T-cell (primary cell): Measurements from ENCODE around the gene NTM. TPM values are rescaled to one million over a fixed set of nuclear protein-coding genes. Genes with fewer than 3 reads are reported as not detected.

Experiments
- ATAC-seq, 4 experiments: fragments of 200-7000 bp in 3 of 4; fragments of 150-1000 bp in 1 of 4; cut with Tn5 transposase; replicated peaks in 1 of 4; 1 replicate in 3 of 4; 2 replicates in 1 of 4; pipeline ENCODE4 v1.10.0; 2021; ENCODE audit warnings: moderate library complexity in 3 of 4, mild to moderate bottlenecking in 2 of 4, moderate number of reproducible peaks in 1 of 4
- CTCF ChIA-PET, 2 donors: fragments of 300-600 bp; sonication (Branson Sonifier 250); formaldehyde crosslinking; loops; one replicate each; lab custom pipeline; 2022; ENCODE audit warnings: antibody characterized with exemption in 2 of 2; lab: Charles Lee
- POLR2A ChIA-PET, 2 donors: fragments of 300-600 bp; sonication (Branson Sonifier 250); formaldehyde crosslinking; loops; one replicate each; lab custom pipeline; 2022; ENCODE audit warnings: antibody characterized with exemption in 2 of 2; lab: Charles Lee
- DNase-seq, 35 experiments: peaks; one replicate each; pipeline versions ENCODE4 v3.0.0 to v3.0.0-alpha.2; 2013 to 2023
- H3K27ac ChIP-seq: one replicate; pipeline ENCODE4 v1.5.1; 2013; ENCODE audit warnings: low read length
- H3K27me3 ChIP-seq, 2 experiments: replicated peaks in 1 of 2; 1 replicate in 1 of 2; 2 replicates in 1 of 2; pipeline versions ENCODE4 v1.6.1 to v1.7.0; 2013; ENCODE audit warnings: low read length in 1 of 2, mixed read lengths in 1 of 2; ENCODE audit not compliant: control insufficient read depth in 2 of 2, insufficient read depth in 2 of 2; ENCODE audit errors: extremely low read depth in 1 of 2
- H3K36me3 ChIP-seq, 2 donors: 1 replicate in 1 of 2; 2 replicates in 1 of 2; pipeline versions ENCODE4 v1.6.1 to v1.7.0; 2013; ENCODE audit warnings: low read length in 1 of 2; ENCODE audit not compliant: control insufficient read depth in 2 of 2, insufficient read depth in 1 of 2; ENCODE audit errors: extremely low read depth in 1 of 2
- H3K4me1 ChIP-seq, 2 experiments: 1 replicate in 1 of 2; 2 replicates in 1 of 2; pipeline versions ENCODE4 v1.6.1 to v1.7.0; 2013; ENCODE audit warnings: low read length in 2 of 2, mixed read lengths in 1 of 2; ENCODE audit not compliant: insufficient read depth in 2 of 2, control insufficient read depth in 1 of 2; ENCODE audit errors: extremely low read depth in 1 of 2
- H3K4me3 ChIP-seq, 2 donors: 1 replicate in 1 of 2; 2 replicates in 1 of 2; pipeline versions ENCODE4 v1.5.1 to v1.7.0; 2013; ENCODE audit warnings: mild to moderate bottlenecking in 2 of 2, low read length in 1 of 2, moderate library complexity in 1 of 2; ENCODE audit not compliant: control insufficient read depth in 1 of 2; ENCODE audit errors: extremely low read depth in 1 of 2
- H3K9me3 ChIP-seq: 2 replicates; pipeline ENCODE4 v1.7.0; 2013
- H3K27ac Mint-ChIP-seq, 2 donors: one replicate each; pipeline ENCODE4 v1.8.0; 2020 to 2021; ENCODE audit warnings: mild to moderate bottlenecking in 2 of 2, mixed read lengths in 2 of 2
- H3K27me3 Mint-ChIP-seq, 2 donors: one replicate each; pipeline ENCODE4 v1.8.0; 2021 to 2022; ENCODE audit warnings: mixed read lengths in 2 of 2
- H3K36me3 Mint-ChIP-seq: one replicate; pipeline ENCODE4 v1.8.0; 2021; ENCODE audit warnings: mixed read lengths
- H3K4me1 Mint-ChIP-seq, 3 donors: one replicate each; pipeline ENCODE4 v1.8.0; 2020 to 2022; ENCODE audit warnings: mixed read lengths in 3 of 3, mild to moderate bottlenecking in 1 of 3
- H3K4me3 Mint-ChIP-seq, 3 donors: one replicate each; pipeline ENCODE4 v1.8.0; 2020 to 2022; ENCODE audit warnings: mild to moderate bottlenecking in 3 of 3, mixed read lengths in 3 of 3, moderate library complexity in 3 of 3
- H3K9me3 Mint-ChIP-seq, 3 donors: one replicate each; pipeline ENCODE4 v1.8.0; 2020 to 2022; ENCODE audit warnings: mixed read lengths in 3 of 3
- WGBS: methylation state at CpG from one replicate; pipeline ENCODE4 v1.1.5; 2013; ENCODE audit warnings: missing lambda C conversion rate; ENCODE audit not compliant: insufficient coverage; 5-methylcytosine and 5-hydroxymethylcytosine counted together
- total RNA-seq, 35 experiments: library from RNA in 6 of 35; stranded (reverse) in 6 of 35; fragments of 120-200 nt in 1 of 35; gene quantifications; one replicate each; pipeline versions ENCODE4 v1.2.1 to v1.2.4 and lab custom pipeline; 2013 to 2026

The NTM gene
- total RNA-seq, 5 donors from 2014 or later (not counting 1 experiment from before 2014, with no cell fraction given) = not detected

DNA sequence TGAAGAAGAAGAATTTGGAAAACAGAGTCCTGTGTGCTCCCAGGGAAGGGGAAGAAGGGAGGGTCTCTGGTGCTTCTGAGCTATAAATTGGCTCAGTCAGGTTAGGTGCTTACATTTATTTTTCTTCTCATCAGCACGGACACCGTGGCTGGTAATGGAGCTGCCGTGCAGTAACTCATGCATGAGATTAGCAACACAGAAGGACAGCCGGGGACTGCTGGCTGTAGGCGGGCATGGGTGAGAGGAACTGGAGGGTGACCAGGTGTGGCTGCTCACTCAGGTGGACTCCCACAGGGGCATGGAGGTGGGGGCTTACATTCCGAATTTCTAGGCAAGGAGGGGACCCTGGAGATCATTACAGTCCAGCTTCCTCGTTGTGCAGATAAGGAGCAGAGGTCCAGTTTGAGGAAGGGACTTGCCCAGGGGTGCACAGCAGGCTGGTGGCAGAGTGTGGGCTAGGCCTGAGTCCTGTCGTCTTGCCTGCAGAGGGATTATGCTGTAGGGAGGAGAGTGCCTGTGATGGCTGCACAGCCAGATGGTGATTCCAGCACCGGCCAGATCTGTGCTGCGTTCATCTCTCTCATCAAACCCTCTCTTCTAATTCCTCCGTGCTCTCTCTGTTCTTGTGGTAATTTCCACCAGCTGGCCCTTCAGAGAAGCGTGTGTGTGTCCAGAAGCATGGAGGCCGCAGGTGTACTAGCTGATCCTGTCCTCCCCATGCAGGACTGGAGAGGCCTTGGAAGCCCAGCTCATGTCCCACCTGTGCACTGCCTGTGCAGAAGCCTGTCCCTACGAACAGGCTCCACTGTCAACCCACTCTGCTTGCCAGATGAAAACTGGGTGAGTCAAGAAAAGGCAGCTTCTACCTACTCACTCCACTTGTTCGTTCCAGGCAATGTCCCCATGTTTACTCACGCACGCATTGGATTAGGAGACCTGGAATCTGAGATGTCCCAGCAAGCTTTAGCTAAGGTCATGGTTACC, 78.9 kb downstream of the NTM start:
- Mint-ChIP-seq H3K27ac (no peak overlapping the region), H3K36me3 (no peaks in the 10 kb centered on the region), H3K9me3 (peaks cover 0 to 3% (median 0%) of the 10 kb centered on the region in 3 donors), H3K4me1 (no peaks in the 10 kb centered on the region), H3K27me3 (peaks cover 0 to 2% of the 10 kb centered on the region in 2 donors), H3K4me3 (no peak overlapping the region)
- no peaks in the 10 kb centered on the region for H3K36me3 ChIP-seq
- H3K9me3 ChIP-seq = no peaks in the 10 kb centered on the region
- POLR2A ChIA-PET = no interaction called here
- no peak for DNase-seq
- no peak for ATAC-seq
- 85% methylated on average over 14 of the region's 17 CpGs for WGBS
- no peak overlapping the region for H3K4me3 ChIP-seq
- no peak overlapping the region for H3K27ac ChIP-seq
- H3K27me3 ChIP-seq = no peaks in the 10 kb centered on the region
- CTCF ChIA-PET = no interaction called here
- H3K4me1 ChIP-seq = no peaks in the 10 kb centered on the region

GRCh38 chr11:131454490-131454889, 84.1 kb downstream of the NTM start:
- no peak overlapping the region for H3K27ac Mint-ChIP-seq
- no peaks in the 10 kb centered on the region for H3K9me3 ChIP-seq
- no peak for ATAC-seq
- H3K9me3 Mint-ChIP-seq = peaks cover 0 to 8% (median 0%) of the 10 kb centered on the region in 3 donors
- no peak overlapping the region for H3K4me3 Mint-ChIP-seq
- no peak overlapping the region for H3K27ac ChIP-seq
- no peak overlapping the region for H3K4me3 ChIP-seq
- H3K36me3 Mint-ChIP-seq = no peaks in the 10 kb centered on the region
- no peak for DNase-seq
- H3K27me3 ChIP-seq = no peaks in the 10 kb centered on the region
- WGBS = no CpG with 5 or more reads among the region's 5 CpGs
- H3K4me1 Mint-ChIP-seq = no peaks in the 10 kb centered on the region
- ChIA-PET CTCF (no interaction called here), POLR2A (interaction anchor here in 1 of 2 donors (0.9 kb wide), 1 partner anchor 1043 kb away, joined by 3 read pairs; no protein-coding TSS in a partner anchor)
- no peaks in the 10 kb centered on the region for H3K36me3 ChIP-seq
- H3K27me3 Mint-ChIP-seq = peaks cover 0 to 4% of the 10 kb centered on the region in 2 donors
- H3K4me1 ChIP-seq = no peaks in the 10 kb centered on the region

DNA sequence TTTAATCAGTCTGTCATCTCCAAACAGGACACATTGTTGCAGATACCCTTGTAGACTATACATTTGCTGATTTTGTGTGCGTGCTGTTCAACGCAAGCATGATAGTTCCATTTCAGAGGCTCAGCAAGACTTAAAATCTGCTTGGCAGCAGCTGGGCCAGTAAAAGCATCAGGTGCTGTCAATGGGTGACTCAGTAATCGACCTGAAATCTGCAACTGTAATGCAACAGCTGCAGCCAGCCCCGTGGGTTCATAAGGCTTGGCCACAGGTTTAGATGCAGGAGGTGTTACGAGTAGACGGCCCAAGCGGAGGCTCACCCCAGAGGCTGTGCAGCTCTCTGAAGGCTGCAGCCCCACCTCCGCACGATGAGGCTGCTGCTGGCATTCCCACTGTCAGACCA, 84.6 kb downstream of the NTM start:
- H3K36me3 ChIP-seq = no peaks in the 10 kb centered on the region
- Mint-ChIP-seq H3K9me3 (peaks cover 0 to 8% (median 0%) of the 10 kb centered on the region in 3 donors), H3K36me3 (no peaks in the 10 kb centered on the region), H3K4me1 (no peaks in the 10 kb centered on the region), H3K27me3 (peaks cover 0 to 4% of the 10 kb centered on the region in 2 donors), H3K4me3 (no peak overlapping the region), H3K27ac (no peak overlapping the region)
- H3K4me3 ChIP-seq = no peak overlapping the region
- WGBS = 83% methylated on average over 9 of the region's 9 CpGs
- POLR2A ChIA-PET = no interaction called here
- DNase-seq = no peak
- H3K27me3 ChIP-seq = no peaks in the 10 kb centered on the region
- CTCF ChIA-PET = no interaction called here
- ATAC-seq = no peak
- H3K9me3 ChIP-seq = no peaks in the 10 kb centered on the region
- H3K27ac ChIP-seq = no peak overlapping the region
- no peaks in the 10 kb centered on the region for H3K4me1 ChIP-seq

DNA sequence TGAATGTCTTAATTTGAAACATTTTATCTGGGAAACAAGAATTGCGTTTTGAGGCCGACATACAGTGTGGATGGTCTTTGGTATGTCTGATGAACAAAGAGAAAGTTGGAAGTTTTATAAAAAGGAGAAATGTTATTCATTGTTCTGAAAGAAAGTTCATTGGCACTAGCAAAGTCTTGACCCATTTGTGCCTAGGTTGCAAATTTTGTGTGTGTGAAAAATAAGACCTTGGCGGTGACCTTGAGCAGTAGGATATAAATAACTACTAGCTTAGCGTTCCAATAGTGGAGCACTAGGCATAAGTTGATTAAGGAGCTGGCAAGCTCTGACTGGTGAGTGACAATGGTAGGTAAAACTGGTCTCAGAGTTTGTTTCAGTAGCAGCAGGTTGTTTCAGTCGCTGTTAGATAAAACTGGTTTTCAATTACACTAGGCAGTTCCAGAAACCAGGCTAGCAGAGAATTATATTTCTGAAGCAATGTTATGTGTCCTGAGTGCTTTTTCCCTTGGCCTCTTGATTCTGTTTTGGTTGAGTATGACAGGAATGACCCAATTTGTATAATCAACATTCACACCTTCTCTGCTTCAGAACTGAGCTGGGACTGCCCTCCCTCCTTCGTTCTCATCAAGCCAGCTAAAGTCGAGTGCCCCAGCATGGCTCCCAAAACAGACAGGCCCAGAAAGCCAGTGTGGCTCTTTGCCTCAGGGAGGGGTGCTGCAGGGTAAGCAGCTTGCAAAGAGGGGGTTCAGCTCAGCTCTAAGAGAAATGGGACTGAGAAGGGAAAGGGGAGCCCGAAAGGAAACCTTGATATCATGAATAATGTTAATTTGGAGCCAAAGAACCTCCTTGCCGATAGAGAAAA, 85.7 kb downstream of the NTM start:
- POLR2A ChIA-PET = no interaction called here

GRCh38 chr11:131457163-131457562, 86.7 kb downstream of the NTM start:
- no peaks in the 10 kb centered on the region for H3K27me3 ChIP-seq
- ChIA-PET POLR2A (no interaction called here), CTCF (no interaction called here)
- H3K4me1 ChIP-seq = no peaks in the 10 kb centered on the region
- DNase-seq = no peak
- no peak for ATAC-seq
- no peaks in the 10 kb centered on the region for H3K9me3 ChIP-seq
- H3K27ac ChIP-seq = no peak overlapping the region
- Mint-ChIP-seq H3K9me3 (peaks cover 0 to 8% (median 0%) of the 10 kb centered on the region in 3 donors), H3K4me3 (no peak overlapping the region), H3K4me1 (no peaks in the 10 kb centered on the region), H3K27me3 (peaks cover 0 to 4% of the 10 kb centered on the region in 2 donors), H3K27ac (no peak overlapping the region), H3K36me3 (no peaks in the 10 kb centered on the region)
- no peaks in the 10 kb centered on the region for H3K36me3 ChIP-seq
- no peak overlapping the region for H3K4me3 ChIP-seq
- 46% methylated on average over 3 of the region's 3 CpGs for WGBS

More for the DNA sequence above, 85.7 kb downstream of the NTM start:
- H3K4me1 Mint-ChIP-seq = no peaks in the 10 kb centered on the region
- ATAC-seq (no peak), DNase-seq (no peak)
- no peak overlapping the region for H3K27ac ChIP-seq
- no peaks in the 10 kb centered on the region for H3K36me3 ChIP-seq
- H3K27me3 Mint-ChIP-seq = peaks cover 0 to 4% of the 10 kb centered on the region in 2 donors
- 83% methylated on average over 6 of the region's 9 CpGs for WGBS
- H3K4me3 Mint-ChIP-seq = no peak overlapping the region
- CTCF ChIA-PET = no interaction called here
- no peaks in the 10 kb centered on the region for H3K36me3 Mint-ChIP-seq
- no peak overlapping the region for H3K27ac Mint-ChIP-seq
- H3K27me3 ChIP-seq = no peaks in the 10 kb centered on the region
- peaks cover 0 to 8% (median 0%) of the 10 kb centered on the region in 3 donors for H3K9me3 Mint-ChIP-seq
- H3K4me3 ChIP-seq = no peak overlapping the region
- H3K9me3 ChIP-seq = no peaks in the 10 kb centered on the region
- H3K4me1 ChIP-seq = no peaks in the 10 kb centered on the region

DNA sequence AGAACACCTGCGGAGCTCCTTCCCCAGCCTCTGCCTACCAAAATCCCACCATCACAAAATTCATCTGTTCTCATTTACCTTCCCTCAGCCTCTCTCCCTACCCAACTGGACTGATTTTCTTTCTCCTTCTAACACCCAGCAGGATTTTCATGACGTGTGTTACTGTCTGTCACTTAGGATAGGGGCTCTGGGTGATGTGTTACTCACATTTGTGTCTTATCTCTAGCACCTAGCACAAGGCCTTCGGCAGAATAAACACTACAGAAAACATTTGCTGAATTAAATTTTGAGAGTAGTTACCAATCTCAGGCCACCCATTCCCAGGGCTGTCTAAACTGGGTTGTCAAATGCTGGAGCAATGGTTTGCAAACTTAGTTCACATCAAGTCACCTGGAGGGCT, 88.0 kb downstream of the NTM start:
- CTCF ChIA-PET = no interaction called here
- Histone ChIP-seq H3K27me3 (peaks cover 0 to 7% of the 10 kb centered on the region in 2 experiments), H3K27ac (no peak overlapping the region), H3K4me1 (no peaks in the 10 kb centered on the region), H3K4me3 (no peak overlapping the region), H3K9me3 (no peaks in the 10 kb centered on the region), H3K36me3 (no peaks in the 10 kb centered on the region)
- H3K4me1 Mint-ChIP-seq = no peaks in the 10 kb centered on the region
- ATAC-seq (no peak), DNase-seq (no peak)
- H3K36me3 Mint-ChIP-seq = no peaks in the 10 kb centered on the region
- H3K27me3 Mint-ChIP-seq = peaks cover 0 to 4% of the 10 kb centered on the region in 2 donors
- POLR2A ChIA-PET = no interaction called here
- no peak overlapping the region for H3K27ac Mint-ChIP-seq
- peaks cover 0 to 8% (median 0%) of the 10 kb centered on the region in 3 donors for H3K9me3 Mint-ChIP-seq
- H3K4me3 Mint-ChIP-seq = no peak overlapping the region
- WGBS = no CpG with 5 or more reads among the region's 3 CpGs
